ENCODE data around the gene APOBEC3F. TPM values are rescaled to one million over a fixed set of nuclear protein-coding genes. Genes with fewer than 3 reads are reported as not detected.
"Not testable (repeated sequence)": the region's sequence is repeated elsewhere in the genome, so short reads cannot be mapped to it uniquely, and the experiment has no call there.

APOBEC3F gene
- total and polyA plus RNA-seq, 12 donors, result 7.0 to 22.1 (median 11.0) TPM

GRCh38 chr22:39070186-39070585 is 29.5 kb downstream of the APOBEC3F start:
- no peak for DNase-seq
- intact Hi-C loops (cut with DNase I), result no loop called here
- Histone ChIP-seq H3K4me1 (replicated peaks in 1 of 2) (no peaks in the 10 kb centered on the region), H3K27me3 (no peaks in the 10 kb centered on the region), H3K9me3 (replicated peaks in 1 of 3) (no peaks in the 10 kb centered on the region), H3K4me3 (no peak overlapping the region), H3K27ac (no peak overlapping the region), H3K36me3 (replicated peaks in 1 of 2) (no peaks in the 10 kb centered on the region)
- no peak for TF ChIP-seq CTCF (IDR thresholded peaks at IDR 0.05)
- 86 to 94% (median 92%) methylated on average over 7 of the region's 7 CpGs for WGBS, 4 donors

- WGBS, 4 donors, result 73 to 85% (median 83%) methylated on average over 6 to 7 of the region's 7 CpGs
- H3K9me3 ChIP-seq (replicated peaks in 1 of 3); H3K27me3 ChIP-seq; H3K36me3 ChIP-seq (replicated peaks in 1 of 2); DNase-seq; H3K4me3 ChIP-seq; H3K27ac ChIP-seq; intact Hi-C loops (cut with DNase I); H3K4me1 ChIP-seq (replicated peaks in 1 of 2): not testable (repeated sequence)
These were observed 31.9 kb downstream of the APOBEC3F start for GRCh38 chr22:39072581-39072981.

- intact Hi-C loops (cut with DNase I), result no loop called here
These were observed 33.3 kb downstream of the APOBEC3F start for GRCh38 chr22:39073981-39074380.

GRCh38 chr22:39076155-39077025 is 35.7 kb downstream of the APOBEC3F start:
- H3K9me3 ChIP-seq (replicated peaks in 1 of 3); H3K27me3 ChIP-seq; intact Hi-C loops (cut with DNase I); H3K4me1 ChIP-seq (replicated peaks in 1 of 2); H3K36me3 ChIP-seq (replicated peaks in 1 of 2); DNase-seq: not testable (repeated sequence)
- WGBS, 4 donors, result 25 to 39% (median 35%) methylated on average over 8 to 22 of the region's 24 CpGs
- Histone ChIP-seq H3K4me3 (peak overlapping the region in 1 of 4 donors; percentile 76), H3K27ac (peak overlapping the region in 2 of 5 donors; percentile 60 to 91)

More at GRCh38 chr22:39073981-39074380, 33.3 kb downstream of the APOBEC3F start:
- Histone ChIP-seq H3K9me3 (replicated peaks in 1 of 3) (no peaks in the 10 kb centered on the region), H3K36me3 (replicated peaks in 1 of 2) (no peaks in the 10 kb centered on the region), H3K27ac (peak overlapping the region in 1 of 5 donors; percentile 16), H3K4me3 (no peak overlapping the region), H3K4me1 (replicated peaks in 1 of 2) (peaks cover 0 to 7% of the 10 kb centered on the region in 2 donors), H3K27me3 (no peaks in the 10 kb centered on the region)
- WGBS, 4 donors, result 43 to 47% (median 46%) methylated on average over 2 of the region's 2 CpGs
- no peak for DNase-seq
- no peak for TF ChIP-seq POLR2A (IDR thresholded peaks at IDR 0.05)
- no peak for TF ChIP-seq CTCF (IDR thresholded peaks at IDR 0.05)

- H3K4me1 ChIP-seq (replicated peaks in 1 of 2), result not testable (repeated sequence)
These were observed 36.6 kb downstream of the APOBEC3F start, which contains the start of gene APOBEC3G for GRCh38 chr22:39077026-39077840. Gene APOBEC3G, plus strand, starts transcription at chr22:39077275. Its CDS starts 87 bp downstream, at chr22:39077362.

GRCh38 chr22:39077912-39078311 is 37.2 kb downstream of the APOBEC3F start:
- H3K9me3 ChIP-seq (replicated peaks in 1 of 3); H3K27me3 ChIP-seq; intact Hi-C loops (cut with DNase I); H3K4me1 ChIP-seq (replicated peaks in 1 of 2); H3K36me3 ChIP-seq (replicated peaks in 1 of 2); DNase-seq: not testable (repeated sequence)
- Histone ChIP-seq H3K4me3 (peak overlapping the region in 1 of 4 donors; percentile 76), H3K27ac (peak overlapping the region in 1 of 5 donors; percentile 91)
- WGBS, 4 donors, result 87 to 92% (median 90%) methylated on average over 10 to 12 of the region's 12 CpGs

More at GRCh38 chr22:39077026-39077840, 36.6 kb downstream of the APOBEC3F start, which contains the start of gene APOBEC3G:
- peak within 1 kb of the TSS in 2 of 4 donors; percentile 40 to 76 for H3K4me3 ChIP-seq
- DNase-seq, result peak; percentile 41 to 81 (median 69)
- TF ChIP-seq POLR2A (IDR thresholded peaks at IDR 0.05), result peak; percentile 36 to 50
- H3K27me3 ChIP-seq; H3K36me3 ChIP-seq (replicated peaks in 1 of 2); intact Hi-C loops (cut with DNase I); H3K9me3 ChIP-seq (replicated peaks in 1 of 3): not testable (repeated sequence)
- WGBS, 4 donors, result 13 to 70% (median 30%) methylated on average over 2 to 14 of the region's 17 CpGs
- peak within 1 kb of the TSS in 4 of 5 donors; percentile 61 to 91 (median 78) for H3K27ac ChIP-seq

Measured in adrenal gland (tissue), 12 donors.